Putamen (tissue), 1 donor: ENCODE data around the gene XPOT.

ENCODE experiments used
- DNase-seq: peaks from one replicate; pipeline ENCODE4 v3.0.0-alpha.2; 2016; ENCODE audit warnings: low spot score

Gene XPOT

DNA sequence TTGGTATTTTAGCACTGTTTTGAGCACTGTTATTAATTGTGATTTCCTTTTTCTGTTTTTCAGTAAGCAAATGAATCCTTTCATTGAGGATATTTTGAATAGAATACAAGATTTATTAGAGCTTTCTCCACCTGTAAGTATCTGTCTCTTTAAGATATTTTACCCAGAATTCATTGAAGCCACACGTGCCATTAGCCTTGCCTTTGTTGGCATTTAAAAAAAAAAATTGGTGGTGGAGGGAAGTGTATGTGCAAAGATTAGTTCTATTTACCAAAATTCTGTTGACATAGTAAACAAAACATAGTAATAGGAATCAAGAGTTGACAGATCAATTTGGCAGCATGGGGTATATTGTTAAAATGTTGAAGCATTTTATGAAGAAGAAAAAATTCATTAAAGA is 23.8 kb downstream of the XPOT start:
- DNase-seq = no peak

DNA sequence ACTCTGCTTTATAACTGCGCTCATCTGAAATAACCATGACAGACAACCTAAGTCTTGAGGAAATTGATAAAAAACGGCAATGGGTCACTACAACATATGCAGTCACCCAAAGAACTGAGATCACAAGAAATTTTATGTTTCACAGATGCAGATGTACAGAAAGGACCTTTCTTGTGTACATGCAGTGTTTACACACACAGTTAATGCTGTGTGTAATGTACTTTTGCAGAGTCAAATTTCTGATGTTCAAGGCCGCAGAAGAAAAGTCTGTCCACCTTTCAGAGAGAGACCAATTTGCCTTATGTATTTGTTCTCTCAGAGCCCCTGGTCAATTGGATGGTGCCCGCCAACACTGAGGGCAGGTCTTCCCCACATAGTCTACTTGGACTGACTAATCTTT is 24.8 kb downstream of the XPOT start:
- DNase-seq = no peak

DNA sequence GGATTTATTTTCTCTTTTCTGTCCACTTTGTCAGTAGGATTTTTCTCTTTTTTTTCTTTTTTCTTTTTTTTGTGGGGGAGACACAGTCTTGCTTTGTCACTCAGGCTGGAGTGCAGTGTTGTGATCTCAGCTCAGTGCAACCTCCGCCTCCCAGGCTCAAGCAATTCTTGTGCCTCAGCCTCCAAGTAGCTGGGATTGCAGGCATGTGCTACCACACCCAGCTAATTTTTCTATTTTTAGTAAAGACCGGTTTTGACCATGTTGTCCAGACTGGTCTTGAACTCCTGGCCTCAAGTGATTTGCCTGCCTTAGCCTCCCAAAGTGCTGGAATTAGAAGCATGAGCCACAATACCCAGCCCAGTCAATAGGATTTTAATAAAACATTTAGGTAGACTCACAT is 26.7 kb downstream of the XPOT start:
- no peak for DNase-seq

DNA sequence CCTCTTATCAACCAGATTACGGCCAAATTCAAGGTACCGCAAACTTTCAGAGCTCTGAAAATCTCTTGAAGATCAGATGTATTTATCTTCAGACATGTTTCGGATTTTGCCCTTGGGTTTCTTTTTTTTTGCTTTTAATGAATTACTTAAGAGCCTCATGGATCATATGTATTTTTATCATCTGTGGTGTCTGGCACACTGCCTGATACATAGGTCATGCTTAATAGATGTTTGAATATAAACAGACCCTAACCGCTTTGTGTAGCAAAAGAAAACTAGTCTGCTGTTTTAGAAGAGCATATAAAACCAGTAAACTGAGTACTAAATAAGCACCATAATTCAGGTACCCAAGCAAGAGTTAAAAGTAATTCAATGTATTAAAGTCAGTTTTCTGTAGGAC is 27.6 kb downstream of the XPOT start:
- DNase-seq = no peak

DNA sequence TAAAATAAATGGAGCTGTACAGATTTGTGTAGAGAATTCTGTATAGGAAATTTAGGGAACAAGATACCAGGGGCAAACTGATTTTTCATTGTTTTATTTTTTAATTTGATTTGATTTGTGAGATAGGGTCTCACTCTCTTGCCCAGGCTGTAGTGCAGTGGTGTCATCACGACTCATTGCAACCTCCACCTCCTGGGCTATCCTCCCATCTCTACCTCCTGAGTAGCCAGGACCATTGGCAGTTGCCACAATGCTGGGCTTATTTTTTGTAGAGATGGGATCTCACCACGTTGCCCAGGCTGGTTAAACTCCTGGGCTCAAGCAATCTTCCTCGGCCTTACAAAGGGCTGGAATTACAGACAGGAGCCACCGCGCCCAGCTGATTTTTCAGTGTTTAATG is 29.7 kb downstream of the XPOT start:
- no peak for DNase-seq

DNA sequence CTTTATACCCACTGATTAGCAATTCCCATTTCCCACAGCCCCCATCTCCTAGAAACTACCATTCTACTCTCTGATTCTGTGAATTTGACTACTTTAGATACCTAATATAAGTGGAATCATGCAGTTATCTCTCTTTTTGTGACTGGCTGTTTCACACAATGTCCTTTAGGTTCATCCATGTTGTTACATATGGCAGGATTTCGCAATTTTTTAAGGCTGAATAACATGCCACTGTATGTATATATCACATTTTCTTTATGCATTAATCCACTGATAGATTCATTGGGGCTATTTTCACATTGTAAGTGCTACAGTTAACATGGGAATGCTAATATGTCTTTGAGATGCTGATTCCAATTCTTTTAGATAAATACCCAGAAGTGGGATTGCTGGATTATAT is 35.9 kb downstream of the XPOT start:
- no peak for DNase-seq

DNA sequence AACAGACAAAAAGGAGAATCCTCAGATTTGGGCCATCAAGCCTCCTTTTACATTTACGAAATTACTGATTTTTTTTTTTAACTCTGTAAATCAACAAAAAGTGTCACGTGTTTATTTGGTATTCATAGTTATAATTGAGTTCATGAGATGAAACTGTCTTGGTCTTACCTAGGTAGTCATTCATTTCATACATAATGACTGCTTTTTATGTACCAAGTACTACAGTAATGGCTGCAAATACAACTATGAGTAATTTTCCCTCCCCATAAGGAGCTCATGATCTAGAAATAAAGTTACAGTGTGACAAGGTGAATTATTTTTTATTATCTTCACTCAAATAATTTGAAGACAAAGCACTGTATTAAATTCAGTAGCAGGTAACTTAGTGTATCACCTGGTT is 41.3 kb downstream of the XPOT start:
- no peak for DNase-seq

DNA sequence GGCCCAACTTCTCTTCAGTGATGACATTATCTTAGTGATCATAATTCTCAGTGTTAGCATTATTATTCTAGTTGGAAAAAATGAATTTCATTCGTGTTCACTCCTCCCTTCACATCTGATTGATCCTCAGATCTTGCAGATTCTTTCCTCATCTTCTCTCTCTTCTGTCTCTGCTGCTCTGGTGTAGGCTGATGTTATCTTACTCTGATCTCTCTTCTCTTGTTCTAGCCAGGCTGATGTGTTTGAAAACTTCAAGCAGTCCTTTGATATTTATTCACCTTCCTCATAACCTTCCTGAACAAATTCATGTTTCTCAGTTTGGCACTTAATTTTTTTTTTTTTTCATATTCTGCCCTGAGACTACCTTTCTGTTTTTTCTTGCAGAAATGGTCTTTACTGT is 42.1 kb downstream of the XPOT start:
- DNase-seq = no peak

DNA sequence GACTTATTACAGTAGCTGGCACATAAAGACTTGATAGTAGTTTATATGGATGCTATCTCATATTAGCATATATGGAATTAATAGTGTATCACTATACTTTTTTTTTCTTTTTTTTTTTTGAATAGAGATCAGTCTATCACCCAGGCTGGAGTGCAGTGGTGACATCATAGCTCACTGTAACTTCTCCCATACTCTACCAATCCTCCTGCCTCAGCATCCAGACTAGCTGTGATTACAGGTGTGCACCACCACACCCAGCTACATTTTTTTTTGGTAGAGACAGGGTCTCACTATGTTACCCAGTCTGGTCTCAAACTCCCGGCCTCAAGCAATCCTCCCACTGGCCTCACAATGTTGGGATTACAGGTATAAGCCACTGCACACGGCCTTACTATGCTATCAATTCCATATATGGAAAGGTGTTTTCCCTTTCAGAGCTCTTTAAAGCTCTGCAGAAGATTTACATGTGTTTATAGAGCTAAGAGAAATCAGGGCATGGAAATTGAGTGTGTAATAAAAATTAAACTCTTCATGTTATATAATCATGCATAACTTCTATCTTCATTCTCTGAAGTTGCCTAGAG is 46.0 kb downstream of the XPOT start:
- DNase-seq = no peak

DNA sequence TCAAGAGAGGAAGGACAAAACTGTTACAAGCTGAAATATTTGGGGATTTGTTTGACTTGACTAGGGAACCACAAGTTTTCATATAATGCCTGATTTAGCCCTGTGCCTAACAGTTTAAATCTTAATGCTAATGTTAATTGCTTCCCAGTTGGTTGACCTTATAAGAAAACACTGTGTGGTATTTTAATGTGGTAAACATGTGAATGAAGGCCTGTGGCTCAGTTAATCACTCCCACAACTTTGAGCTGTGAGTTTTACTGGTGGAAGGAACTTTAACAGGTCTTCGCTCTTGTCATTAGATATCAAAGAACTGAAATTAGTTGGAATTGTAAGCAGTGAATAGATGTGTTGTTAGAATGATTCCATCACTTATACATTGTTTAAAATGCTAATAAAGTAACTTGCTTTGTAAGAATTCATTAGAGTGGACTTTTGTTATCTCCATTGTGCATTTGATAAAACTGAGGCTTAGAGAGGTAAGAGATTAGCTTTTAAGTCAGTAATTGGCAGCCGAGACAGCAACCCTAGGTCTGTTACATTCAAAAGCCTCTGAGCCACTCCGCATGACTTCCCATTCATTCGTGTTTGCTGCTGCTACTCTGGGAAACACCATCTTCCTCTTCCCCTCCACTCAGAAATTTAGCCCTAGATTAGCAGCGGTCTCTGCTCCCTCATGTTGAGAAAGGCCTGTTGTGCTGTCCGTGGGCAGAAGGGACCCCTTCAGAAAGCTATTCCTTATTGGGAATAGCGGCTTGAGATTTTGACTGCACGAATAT is 46.7 kb downstream of the XPOT start:
- DNase-seq = no peak

DNA sequence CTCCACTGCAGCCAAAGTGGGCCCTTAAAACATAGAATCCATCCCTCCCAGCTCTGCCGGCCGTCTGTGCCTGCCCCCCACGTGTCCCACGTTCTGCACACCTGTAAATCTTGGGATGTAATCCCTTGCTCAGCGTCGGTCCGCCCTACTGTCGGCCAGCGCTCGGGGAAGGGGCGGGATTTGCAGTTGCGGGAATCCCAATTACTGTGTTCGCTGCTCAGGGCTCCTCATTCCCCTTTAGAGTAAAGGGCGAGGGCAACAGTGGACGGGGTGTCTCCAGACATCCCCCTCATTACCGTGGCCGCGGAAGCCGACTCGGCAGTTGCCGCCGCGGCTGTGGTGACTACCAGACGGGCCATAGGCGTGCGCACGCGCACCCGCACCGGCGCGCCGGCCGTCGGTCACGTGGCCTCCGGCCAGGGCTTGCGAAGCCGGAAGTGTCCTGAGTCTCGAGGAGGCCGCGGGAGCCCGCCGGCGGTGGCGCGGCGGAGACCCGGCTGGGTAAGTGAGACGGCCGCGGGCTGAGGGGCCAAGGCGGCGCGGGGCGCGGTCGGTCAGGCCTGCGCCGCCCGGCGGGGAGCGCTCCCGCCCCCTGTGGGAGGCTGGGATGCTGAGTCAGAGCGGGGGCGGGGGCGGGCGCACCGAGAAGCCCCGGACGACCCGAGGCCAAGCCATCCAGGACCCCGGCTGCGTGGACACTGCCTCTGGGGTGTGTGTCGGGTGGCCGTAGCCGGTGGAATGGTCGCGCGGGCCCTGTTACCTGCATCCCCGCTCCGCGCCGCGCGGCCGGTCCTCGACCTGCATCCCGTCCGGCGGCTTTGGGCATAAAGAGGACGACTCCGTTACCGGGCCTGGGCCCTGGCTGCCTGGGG is 47.7 kb downstream of the XPOT start, which contains the start of gene TBK1:
Gene TBK1 (plus strand): TSS at position 434 of the 872 bp plus-strand sequence. CDS start 3,751 bp downstream, outside the sequence.
- DNase-seq = peak; percentile 85

DNA sequence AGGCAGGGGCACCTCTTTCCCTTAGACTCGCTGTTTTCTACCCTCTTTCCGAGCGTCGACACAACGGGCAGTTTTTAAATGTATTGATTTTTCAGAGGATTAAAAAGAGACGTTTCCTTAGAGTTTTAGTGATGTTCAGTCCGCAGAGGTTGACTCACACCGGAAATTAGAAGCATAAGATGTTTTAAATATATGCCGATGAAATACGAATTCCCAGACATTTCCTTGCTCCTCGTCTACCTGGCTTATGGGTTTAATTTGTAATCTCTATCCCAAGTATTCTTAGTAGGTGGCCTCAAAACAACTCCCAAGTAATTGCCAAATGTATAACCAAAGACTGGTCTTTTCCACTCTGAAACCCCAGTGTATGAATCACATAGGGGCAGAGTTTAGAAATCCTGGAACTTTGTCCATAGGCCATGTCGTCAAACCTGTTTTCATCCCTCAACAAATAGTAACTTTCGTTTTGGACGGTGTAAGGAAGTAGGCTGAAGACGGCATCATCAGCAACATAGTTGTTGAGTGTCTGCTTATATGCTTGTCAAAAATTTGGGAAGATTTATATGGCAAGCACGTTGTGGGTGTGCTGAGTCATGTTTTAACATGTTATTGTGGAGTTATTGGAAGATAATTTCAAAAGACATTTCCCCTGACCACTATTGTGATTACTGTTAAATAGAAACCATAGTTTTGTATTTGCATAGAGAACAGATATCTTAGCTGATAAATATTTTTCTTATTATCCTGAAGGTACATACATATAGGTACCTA is 48.6 kb downstream of the XPOT start:
- DNase-seq = no peak

DNA sequence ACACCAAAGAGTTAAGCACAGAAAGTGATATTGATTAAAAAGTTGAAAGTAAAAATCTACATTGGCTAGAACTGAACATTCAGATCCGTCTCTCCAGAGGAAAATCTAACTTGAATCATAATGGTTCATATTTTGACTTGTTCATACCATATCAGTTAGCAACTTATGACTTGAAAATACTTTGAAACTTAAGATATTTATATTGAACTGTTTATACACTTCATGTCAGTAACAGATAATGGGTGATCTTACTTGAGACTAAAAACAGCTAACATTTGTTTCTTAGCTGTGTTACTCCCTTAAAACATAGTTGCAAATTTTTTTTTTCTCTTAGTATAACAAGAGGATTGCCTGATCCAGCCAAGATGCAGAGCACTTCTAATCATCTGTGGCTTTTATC is 51.3 kb downstream of the XPOT start:
- no peak for DNase-seq

DNA sequence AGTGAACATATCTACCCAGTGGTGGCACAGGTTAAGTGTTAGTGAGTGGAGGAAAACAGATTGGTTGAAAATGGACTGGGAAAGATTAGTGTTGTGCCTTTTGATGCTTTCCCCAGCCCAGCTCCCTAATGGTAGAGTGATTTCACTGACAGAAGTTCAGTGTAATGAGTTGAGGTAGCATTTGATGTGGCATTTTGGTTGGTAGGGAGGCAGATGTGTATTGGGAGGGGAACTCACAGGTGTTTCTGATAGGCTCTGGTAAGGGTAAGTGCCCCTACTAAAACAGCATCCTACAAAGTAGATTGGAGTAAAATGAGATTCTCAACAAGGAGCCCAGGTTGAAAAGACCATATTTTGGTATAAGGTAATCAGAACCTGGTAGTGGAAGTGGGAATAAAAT is 51.9 kb downstream of the XPOT start:
- no peak for DNase-seq

DNA sequence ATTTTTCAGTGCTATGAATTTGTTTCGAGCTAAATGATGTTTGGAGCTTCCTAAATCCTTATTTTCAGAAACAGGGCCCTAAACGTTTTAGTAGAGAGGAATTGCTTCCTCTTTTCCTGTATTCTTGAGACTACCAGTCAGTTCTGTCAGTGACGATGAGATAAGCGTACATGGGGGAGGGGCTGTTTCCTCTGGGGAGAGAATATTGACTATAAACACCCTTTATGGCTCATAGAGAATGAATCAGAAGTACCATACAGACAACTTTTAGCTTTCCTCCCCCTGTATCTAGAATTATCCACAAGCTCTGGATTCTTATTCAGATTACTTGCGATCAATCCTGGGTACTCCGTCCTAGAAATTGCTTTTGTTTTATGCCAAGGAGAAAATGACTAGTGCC is 52.8 kb downstream of the XPOT start:
- no peak for DNase-seq

DNA sequence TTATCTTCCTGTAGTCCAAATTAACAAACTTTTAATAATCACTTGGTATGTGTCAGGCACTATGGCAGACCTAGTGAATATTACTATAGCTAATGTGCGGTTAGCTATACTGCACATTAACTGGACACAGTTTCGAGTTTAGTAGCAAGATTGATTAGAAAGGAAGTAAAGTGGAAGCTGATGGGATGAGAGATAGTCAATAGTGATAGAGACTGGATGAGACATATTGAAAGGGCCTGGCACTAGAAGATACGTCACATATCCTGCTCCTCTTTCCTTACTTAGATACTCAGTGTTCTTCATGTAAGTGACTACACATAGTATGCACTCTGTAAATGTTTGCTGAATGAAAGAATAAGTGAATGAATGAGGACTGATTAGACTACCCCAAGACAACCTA is 53.3 kb downstream of the XPOT start:
- no peak for DNase-seq

DNA sequence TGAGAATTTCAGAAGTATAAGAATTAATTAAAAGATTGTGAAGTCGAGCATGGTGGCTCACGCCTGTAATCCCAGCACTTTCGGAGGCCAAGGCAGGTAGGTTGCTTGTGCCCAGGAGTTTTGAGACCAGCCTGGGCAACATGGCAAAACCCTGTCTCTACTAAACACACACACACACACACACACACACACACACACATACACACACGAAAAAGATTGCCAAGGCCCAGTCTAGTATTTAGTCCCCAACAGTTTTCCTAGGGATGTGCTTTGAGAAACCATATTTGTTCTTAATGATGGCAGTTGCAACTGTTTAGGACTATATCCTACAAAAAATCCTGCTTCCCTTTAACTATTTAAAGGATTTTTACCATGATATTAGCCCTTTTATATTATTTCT is 53.7 kb downstream of the XPOT start:
- DNase-seq = no peak

DNA sequence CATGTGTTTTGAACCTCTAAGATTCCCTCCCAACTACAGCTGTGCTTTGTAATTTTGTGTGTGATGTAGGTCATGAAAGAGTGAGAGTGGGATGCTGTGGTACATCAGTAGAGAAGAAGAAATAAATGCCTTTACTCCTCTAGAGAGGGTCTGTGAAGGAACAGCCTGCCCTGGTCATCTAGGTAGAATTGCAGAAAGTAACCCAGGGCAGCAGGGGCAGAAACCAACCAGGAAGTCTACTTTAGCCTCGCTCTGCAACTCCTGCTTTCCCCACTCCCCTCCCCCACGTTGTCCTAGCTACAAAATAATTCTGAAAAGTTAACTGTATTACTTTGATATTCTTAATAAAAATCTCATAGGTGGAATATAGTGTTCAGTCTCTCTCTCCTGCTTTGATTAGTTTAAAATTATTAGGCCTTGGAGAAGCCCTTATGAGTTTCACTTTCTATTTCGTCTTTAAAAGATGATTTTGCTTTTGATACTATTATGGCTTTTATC is 55.3 kb downstream of the XPOT start:
- no peak for DNase-seq

DNA sequence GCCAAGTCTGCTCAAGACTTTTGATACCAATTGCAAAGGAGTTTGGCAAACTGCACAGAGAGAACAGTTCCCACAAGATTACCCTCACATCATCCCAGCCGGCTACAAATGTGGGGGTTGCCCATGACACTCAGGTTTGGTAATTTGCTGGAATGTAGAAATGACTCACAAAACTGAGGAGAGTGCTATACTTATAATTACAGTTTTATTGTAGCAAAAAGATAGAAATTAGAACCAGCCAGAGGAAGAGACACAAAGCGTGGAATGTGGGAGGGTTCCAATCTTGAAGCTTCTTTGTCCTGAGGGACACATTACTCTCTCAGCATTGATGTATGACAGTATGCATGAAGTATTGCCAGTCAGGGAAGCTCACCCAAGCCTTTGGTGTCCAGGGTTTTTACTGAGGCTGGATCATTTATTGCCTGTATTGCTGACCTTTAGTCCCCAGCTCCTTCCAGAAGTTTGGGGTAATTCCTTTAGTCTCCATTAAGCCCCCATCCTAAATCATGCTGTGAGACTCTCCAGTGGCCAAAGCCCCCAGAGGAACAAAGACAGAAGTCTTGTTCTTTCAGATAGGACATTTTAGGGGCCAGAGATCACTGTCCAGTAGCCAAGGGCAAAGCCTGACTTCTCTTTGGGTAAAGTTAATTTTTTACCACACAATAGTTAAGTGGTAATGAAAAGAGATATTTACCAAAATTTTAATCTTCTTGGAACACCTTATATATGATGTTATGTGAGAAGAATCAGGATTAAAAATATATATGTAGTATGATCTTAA is 57.6 kb downstream of the XPOT start:
- peak; percentile 65 for DNase-seq

DNA sequence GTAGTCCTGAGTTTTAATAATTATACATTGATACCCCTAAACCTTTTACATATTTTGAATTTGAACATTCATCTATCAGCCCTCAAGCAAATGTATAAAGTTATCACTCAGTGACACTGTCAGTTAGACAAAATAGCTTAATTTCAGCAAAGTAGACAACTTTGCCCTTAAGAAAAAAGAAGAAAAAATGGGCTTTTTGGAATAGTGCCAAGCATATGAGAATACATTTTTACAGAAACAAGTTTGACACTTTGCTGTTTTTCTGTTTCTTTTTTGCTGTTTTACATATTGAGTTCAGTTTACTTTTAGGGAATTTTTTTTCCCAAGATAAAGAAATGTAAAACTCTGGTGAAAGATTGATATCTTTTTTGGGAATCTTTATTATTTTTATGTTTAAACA is 62.0 kb downstream of the XPOT start:
- no peak for DNase-seq

DNA sequence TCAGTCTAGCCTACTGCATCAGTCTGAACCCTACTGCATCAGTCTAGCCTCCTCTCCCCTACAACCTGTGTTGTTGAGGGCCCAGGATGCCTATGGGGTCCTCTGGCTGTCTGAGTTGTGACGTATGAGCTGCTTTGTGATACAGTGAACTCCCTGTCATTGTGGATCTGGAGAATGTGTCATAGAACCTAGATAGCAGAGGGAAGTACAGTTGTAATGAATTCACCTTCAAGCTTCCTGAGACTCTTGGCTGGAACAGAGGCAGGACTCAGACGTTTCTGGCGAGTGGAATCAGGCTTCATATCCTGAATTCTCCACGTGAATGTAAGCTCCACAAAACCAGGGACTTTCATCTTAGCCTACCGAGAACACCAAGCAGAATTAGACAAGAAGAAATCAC is 64.8 kb downstream of the XPOT start:
- no peak for DNase-seq
